GM21360 (cell line): ENCODE results near the gene POLA2.
"Not testable (repeated sequence)": the region's sequence is repeated elsewhere in the genome, so short reads cannot be mapped to it uniquely, and the experiment has no call there.

Source experiments
- ATAC-seq: cut with Tn5 transposase; IDR thresholded peaks from one replicate; pipeline ENCODE4 v1.9.1; 2021; ENCODE audit warnings: mild to moderate bottlenecking, moderate library complexity; ENCODE audit not compliant: unreplicated experiment

Gene POLA2

GRCh38 chr11:65241692-65242091 lies 20.1 kb upstream of the POLA2 start:
- ATAC-seq: no peak

- ATAC-seq: no peak
Observed at GRCh38 chr11:65242389-65242788, 19.4 kb upstream of the POLA2 start.

DNA sequence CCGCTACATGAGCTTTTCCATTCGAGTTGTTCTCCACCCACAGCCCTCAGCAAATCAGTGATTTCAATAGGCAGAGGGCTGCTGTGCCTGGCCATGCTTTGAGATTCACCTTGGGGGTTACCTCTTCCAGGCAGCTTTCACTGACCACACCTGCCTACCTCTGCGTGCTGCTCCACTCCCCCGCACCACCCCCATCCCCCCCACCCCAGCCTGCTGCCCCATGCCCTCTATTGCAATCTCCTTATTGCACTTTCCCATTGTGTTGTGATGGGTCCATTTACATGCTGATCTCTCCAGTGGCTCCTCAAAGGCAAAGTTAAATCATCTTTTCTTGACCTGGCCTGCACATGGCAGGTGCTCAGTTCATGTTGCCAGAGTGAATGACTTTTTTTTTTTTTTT lies 18.0 kb upstream of the POLA2 start:
- no peak for ATAC-seq

- ATAC-seq: not testable (repeated sequence)
Observed at GRCh38 chr11:65245046-65245445, 16.7 kb upstream of the POLA2 start.

GRCh38 chr11:65246506-65246905 lies 15.3 kb upstream of the POLA2 start:
- ATAC-seq: no peak

- not testable (repeated sequence) for ATAC-seq
Observed at GRCh38 chr11:65248184-65248710, 13.5 kb upstream of the POLA2 start.

DNA sequence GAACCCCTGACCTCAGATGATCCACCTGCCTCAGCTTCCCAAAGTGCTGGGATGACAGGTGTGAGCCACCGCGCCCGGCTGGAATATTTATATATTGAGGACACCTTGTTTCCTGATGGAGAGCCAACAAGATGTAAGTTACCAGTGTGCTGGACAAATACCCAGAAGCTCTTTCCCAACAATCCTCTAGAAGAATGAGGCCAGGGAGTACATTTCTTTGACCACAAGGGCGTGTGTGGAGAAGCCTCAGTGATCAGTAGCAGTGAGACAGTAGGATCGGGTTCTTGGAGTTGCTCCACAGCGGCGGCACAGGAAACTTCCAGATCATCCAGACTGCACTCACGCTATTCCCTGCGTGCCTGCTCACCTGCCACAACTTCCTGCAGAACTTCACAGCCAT lies 10.3 kb upstream of the POLA2 start:
- no peak for ATAC-seq

- ATAC-seq: no peak
Observed at GRCh38 chr11:65254724-65255123, 7.0 kb upstream of the POLA2 start.

DNA sequence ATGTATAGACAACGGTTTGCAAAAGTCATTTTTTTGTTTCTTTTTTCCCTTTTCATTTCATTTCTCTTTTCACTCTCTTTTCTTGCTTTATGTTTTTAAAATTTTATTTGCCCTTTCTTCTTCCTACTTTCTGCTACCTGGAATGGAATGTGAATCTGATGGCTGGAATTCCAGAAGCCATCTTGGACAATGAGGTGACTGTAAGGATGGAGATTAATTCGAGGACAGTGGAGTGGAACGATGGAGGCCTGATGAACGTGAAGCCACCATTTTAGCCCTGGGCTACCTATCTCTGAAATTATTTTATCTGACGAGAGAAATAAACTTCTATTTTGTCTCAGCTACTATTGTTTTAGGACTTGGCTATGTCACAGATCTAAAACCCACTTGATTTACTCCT lies 2.8 kb upstream of the POLA2 start:
- ATAC-seq: no peak

- no peak for ATAC-seq
Observed at GRCh38 chr11:65260302-65260701, 1.5 kb upstream of the POLA2 start.

GRCh38 chr11:65260756-65261590 lies 789 bp upstream of the POLA2 start:
- ATAC-seq: no peak

DNA sequence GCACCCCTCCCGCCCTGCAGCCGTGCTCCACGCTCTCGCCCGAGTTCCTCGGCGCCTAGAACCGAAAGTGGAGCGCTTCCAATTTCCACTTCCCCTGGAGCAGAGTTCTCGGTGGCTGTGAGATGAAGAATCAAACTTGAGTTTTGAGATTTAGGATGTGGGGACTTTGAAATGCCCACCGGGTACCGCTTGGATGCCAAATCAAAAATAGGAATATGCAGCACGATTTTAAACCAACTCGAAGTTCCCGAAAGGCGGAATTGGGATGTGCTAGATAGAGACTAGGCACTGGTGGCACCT lies 569 bp downstream of the POLA2 start:
- no peak for ATAC-seq

DNA sequence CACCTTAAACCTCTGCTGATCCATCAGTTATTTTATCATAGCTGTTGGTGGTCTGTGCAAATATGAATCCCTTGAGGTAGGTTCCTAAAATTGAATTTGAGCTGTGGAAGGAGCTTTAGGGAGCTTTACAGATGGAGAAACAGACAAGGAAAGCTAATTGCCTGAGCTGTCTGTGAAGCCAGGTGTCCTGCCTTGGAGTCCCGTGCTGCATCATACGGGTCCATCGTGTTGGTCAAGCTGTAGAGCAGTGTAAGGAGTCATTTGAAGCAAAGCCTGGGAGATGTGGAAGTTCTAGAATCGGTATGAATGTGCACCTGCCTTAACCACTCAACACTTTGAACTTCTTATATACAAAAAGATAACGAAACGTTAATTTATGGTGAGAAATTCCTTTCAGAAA lies 1.0 kb downstream of the POLA2 start:
- no peak for ATAC-seq

DNA sequence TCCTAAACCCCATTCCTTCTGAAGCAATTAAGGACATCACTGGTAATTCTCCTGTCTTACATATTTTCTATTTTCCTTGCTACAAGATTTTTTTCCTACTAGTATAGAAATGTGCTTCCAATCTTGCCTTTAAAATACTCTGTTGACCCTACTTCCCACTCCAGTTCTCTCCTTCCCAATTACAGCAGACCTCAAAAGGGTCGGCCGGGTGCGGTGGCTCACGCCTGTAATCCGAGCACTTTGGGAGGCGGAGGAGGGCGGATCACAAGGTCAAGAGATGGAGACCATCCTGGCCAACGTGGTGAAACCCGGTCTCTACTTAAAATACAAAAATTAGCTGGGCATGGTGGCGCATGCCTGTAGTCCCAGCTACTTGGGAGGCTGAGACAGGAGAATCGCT lies 3.0 kb downstream of the POLA2 start:
- ATAC-seq: not testable (repeated sequence)

DNA sequence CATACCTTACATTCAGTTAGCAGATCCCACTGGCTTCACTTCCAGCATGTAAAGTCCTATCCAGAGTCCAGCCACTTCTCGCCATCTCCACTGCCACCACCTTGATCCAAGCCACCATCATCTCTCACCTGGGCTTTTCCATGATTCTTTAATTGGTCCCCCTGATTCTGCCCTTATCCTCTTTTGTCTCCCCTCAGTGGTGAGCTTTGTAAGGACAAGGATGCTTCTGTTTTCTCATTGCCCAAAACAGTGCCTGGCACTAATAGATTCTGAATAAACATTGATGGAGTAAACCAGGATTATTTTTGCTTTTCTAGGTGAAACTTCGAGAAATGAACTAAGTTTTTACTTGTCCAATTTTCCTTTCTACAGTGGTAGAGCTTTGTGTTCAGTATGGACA lies 4.4 kb downstream of the POLA2 start:
- no peak for ATAC-seq

DNA sequence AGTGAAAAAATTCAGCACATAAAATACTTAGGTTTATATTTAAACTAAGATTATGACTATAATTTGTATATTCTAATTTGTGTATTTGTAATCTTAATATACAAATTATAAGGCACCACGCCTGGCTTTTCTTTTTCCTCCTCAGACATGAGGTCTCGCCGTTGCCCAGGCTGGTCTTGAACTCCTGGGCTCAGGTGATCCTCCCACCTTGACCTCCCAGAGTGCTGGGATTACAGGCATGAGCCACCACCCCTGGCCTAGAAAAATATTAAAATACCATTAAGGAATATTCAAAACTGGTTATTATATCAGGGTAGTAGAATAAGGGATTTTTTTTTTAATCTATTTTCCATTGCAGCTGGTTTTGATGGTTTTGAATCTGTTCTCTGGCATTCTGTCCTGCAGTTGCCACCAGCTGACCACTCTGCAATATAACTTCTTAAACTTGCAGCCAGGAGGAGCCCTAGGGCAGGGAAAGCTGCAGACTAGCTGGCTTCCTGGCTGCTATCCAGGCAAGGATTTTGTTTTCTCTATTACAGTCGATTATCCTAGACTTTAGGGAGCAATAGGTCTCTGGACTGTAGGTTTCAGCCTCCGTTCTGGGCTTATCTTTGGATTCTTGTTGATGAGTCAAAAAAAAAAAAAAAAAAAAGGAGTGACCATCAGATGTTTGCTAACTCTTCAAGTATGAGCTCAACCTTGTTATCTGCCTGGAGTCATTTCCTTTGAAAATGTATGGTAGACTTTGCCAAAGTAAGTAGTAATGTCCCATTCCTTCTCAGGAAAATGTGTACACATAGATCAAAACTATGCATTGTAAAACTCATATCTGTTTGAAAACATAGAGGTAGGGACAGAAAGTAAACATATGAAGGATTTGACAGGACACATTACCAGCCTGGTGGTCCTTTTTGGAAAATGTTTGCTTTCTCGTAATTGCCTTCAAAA lies 13.2 kb downstream of the POLA2 start:
- ATAC-seq: no peak

GRCh38 chr11:65275906-65276305 lies 14.1 kb downstream of the POLA2 start:
- no peak for ATAC-seq

- no peak for ATAC-seq
Observed at GRCh38 chr11:65277631-65278277, 16.0 kb downstream of the POLA2 start.

DNA sequence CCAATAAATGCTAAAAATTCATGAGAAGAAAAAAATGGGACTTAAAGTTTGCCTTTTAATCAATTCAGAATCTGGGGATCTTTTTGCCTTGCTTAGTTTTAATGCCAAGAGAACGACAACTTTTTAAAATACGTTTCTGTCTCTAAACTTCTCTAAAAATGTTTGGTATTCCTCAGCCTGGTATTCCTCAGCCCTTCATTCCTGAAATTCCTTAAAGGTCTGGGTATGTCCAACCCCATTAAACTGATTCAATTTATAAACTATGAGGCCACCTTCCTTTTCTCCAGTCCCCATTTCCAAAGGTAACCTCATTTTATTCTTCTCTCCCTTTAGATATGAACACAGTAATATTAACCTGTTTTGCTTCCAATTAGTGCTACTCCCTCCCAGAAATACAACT lies 16.6 kb downstream of the POLA2 start:
- ATAC-seq: no peak

DNA sequence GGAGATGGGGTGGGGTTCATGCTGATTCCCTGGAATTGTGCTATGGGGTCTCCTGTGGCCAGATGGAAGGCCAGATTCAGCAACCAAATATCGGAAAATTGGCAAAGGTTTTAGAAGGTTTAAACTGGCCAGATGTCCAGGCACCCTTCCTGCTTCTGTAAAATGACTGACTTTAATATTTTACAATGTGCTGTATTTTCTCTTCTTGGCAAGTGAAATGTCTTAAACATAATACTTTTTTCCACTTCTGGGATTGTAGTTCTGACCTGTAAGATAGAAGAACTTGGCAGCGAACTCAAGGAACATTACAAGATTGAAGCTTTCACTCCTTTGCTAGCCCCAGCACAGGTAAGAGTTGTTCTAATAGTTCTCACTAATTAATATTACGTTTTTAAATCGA lies 17.5 kb downstream of the POLA2 start:
- no peak for ATAC-seq

- no peak for ATAC-seq
Observed at GRCh38 chr11:65279741-65280440, 18.1 kb downstream of the POLA2 start.
